IPS DF 6.9 (cell line): ENCODE measurements around the gene BCAS3.

Experiments
- DNase-seq: peaks from one replicate; pipeline ENCODE4 v3.0.0-alpha.2; 2013; ENCODE audit warnings: low read depth, low spot score
- H3K27ac ChIP-seq: one replicate; pipeline ENCODE4 v1.5.1; 2013; ENCODE audit warnings: low read length, control low read depth
- H3K27me3 ChIP-seq: 2 replicates; pipeline ENCODE4 v1.6.1; 2013; ENCODE audit warnings: mild to moderate bottlenecking, low read length; ENCODE audit not compliant: control insufficient read depth, insufficient read depth
- H3K36me3 ChIP-seq: 2 replicates; pipeline ENCODE4 v1.6.1; 2013; ENCODE audit warnings: low read length; ENCODE audit not compliant: control insufficient read depth, insufficient read depth
- H3K4me1 ChIP-seq: 2 replicates; pipeline ENCODE4 v1.6.1; 2013; ENCODE audit warnings: low read length; ENCODE audit not compliant: control insufficient read depth, insufficient read depth
- H3K4me3 ChIP-seq: 2 replicates; pipeline ENCODE4 v1.5.1; 2013; ENCODE audit warnings: mild to moderate bottlenecking, low read length
- H3K9me3 ChIP-seq: 2 replicates; pipeline ENCODE4 v1.6.1; 2013; ENCODE audit warnings: low read length, inconsistent platforms; ENCODE audit not compliant: control insufficient read depth, insufficient read depth
- WGBS: extraction: QIAGEN DNeasy Blood & Tissue Kit; methylation state at CpG from one replicate; pipeline ENCODE4 v1.1.7; 2013; ENCODE audit warnings: mixed read lengths, missing lambda C conversion rate; ENCODE audit not compliant: insufficient read length, insufficient coverage; 5-methylcytosine and 5-hydroxymethylcytosine counted together

BCAS3 gene

DNA sequence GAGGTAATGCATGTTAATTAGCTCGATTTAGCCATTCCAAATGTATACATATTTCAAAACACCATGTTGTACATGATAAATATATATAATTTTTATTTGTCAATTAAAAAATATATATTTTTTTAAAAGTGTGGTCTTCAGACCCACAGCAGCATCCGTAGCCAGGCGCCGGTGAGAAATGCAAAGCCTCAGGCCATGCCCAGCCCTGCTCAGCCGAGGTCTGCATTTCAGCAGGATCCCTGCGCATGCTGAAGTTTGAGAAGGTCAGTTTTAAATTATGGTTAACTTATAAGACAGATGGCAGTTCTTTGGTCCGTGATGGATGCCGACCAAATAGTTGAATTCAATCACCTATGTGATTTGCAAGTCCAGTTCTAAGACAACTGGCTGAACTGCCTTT lies 694.0 kb downstream of the BCAS3 start:
- Histone ChIP-seq H3K9me3 (no peaks in the 10 kb centered on the region), H3K27me3 (no peaks in the 10 kb centered on the region), H3K27ac (no peak overlapping the region), H3K4me3 (no peak overlapping the region), H3K36me3 (no peaks in the 10 kb centered on the region), H3K4me1 (no peaks in the 10 kb centered on the region; the same call in 1 of the 2 replicates)
- WGBS = no CpG with 5 or more reads among the region's 8 CpGs
- no peak for DNase-seq

DNA sequence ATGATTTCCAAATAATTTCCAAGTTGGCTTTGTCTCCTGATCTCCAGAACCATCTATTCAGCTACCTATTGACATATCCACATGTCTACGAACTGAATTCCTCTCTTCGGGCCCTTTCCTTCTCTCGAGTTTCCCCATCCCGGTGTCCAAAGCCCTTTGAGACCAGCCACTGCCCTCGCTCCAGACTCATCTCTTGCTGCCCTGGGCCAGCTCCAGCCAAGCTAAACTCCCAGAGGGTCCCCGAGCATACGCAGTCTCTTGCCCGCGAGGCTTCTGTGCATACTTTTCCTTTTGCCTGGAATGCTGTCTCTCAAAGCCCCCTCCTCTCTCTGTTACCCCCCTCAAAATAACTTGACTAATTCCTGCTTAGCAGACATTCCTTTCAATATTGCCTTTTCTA lies 694.8 kb downstream of the BCAS3 start:
- Histone ChIP-seq H3K36me3 (no peaks in the 10 kb centered on the region), H3K27me3 (no peaks in the 10 kb centered on the region), H3K9me3 (no peaks in the 10 kb centered on the region), H3K4me3 (no peak overlapping the region), H3K27ac (no peak overlapping the region), H3K4me1 (no peaks in the 10 kb centered on the region; the same call in 1 of the 2 replicates)
- WGBS = no CpG with 5 or more reads among the region's 9 CpGs
- no peak for DNase-seq

DNA sequence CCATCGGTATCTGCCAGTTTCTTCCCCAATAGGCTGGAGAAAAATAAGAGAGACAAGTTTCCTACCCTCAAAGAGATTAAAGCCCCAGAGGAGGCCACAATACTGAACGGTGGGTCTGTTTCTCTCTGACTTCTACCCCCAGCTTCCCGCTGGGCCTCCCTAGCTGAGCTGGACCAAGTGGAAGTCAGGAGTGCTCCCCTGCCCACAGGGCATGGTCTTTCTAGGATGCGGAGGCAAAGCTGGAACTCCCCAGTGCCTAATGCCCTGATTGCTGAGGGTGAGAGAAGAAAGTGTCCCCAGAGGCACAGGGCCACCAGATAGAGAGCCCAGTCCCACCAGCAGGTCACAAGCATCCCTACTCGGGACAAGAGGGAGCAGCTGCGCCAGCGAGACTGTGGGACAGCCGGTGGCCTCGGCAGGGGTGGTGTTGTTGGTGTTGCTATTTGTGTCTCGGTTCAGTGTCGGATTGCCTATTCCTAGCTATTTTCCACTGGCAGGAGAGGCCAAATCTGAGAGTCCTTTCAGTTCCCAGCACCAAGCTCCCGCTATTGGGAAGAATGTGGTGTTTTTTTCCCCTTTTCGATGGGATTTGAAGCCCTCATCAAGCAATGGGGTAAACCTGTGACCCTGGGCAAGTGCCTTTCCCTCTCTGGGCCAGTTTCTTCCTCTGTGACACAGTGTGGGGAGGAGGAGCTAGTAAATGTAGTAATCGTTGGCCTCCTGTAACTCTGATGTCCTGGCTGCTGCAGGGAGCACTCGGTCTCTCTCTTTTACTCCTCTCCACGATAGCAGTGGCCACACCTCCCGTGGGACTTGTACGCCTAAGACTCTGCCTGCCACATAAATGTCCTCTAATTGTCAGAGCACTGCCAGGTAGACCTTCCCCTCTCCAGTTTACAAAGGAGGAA lies 699.5 kb downstream of the BCAS3 start:
- WGBS = no CpG with 5 or more reads among the region's 18 CpGs
- Histone ChIP-seq H3K27ac (no peak overlapping the region), H3K27me3 (no peaks in the 10 kb centered on the region), H3K9me3 (no peaks in the 10 kb centered on the region), H3K36me3 (no peaks in the 10 kb centered on the region), H3K4me1 (no peaks in the 10 kb centered on the region), H3K4me3 (no peak overlapping the region)
- DNase-seq = no peak

DNA sequence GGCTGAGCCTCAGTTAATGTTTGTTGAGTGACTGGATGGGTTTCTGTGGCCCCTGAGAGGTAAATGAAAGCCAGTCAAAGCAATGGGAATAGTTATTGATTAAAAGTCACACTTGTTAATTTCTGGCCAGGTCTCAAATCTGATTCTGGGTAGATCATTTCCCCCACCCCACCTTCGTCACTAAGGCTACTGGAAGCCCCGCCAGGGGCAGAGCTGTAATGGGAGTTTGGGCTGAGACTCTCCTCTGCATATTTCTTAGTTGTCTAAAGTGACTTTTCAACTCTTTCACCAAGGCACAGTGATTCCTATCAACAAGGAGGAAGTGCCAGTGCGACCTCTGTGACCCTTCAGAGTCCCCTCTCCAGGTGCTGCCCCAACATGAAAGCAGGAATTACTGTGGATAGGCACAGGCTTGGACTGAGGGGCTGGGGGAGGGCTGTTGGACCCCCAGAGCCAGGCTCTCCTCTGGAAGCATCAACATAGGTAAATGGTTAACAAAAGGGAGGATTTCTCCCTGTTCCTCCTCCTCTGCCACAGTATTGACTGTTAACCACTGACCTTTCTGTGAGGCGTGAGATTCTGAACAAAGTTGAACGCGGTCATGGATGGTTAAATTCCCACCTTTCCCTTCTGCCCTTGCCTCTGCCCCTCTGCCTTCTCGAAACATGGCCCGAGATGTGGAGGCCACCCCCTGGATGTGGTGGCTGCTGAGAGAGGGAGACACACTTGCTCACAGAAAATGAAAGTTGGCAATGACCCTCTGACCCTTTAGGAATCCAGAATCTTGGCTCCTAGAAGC lies 701.2 kb downstream of the BCAS3 start:
- no peaks in the 10 kb centered on the region for H3K4me1 ChIP-seq
- no peak for DNase-seq
- WGBS = no CpG with 5 or more reads among the region's 8 CpGs
- H3K36me3 ChIP-seq = no peaks in the 10 kb centered on the region
- no peak overlapping the region for H3K4me3 ChIP-seq
- H3K9me3 ChIP-seq = no peaks in the 10 kb centered on the region
- no peak overlapping the region for H3K27ac ChIP-seq
- H3K27me3 ChIP-seq = no peaks in the 10 kb centered on the region

DNA sequence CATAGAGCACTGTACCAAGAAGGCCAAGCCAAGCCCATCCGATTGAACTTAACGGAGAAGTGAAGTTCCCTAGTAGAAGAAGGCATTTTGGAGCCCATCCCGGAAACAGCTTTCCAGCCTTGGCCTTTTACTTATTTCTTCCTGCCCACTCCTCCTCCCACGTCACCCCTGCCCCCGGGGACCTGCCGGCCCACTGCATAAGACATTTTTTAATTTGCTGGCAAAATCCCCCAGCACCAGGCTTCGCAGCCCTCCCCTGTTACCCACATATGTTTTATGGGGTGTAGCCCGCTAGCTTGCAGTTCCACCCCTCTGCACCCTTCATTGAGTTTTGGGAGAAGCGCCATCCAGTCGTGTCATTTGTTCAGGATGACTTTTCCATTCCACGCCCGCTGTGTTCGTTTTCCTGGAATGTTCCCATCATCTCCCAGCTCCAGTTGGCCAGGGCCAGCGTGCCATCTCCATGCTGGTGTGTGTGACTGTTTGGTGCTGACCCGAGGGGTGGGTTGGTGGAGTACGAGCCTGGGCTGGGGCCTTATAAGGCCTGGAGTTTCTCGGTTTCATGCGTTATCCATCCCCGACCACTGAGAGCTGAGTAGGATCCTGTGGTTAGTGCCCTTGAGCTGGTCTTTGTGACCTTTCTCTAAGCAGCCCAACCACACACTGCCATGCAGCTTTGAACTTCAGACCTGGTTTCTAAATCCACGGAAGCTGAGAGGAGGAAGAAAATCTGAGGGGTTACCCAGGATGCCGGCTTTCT lies 702.0 kb downstream of the BCAS3 start:
- Histone ChIP-seq H3K27me3 (no peaks in the 10 kb centered on the region), H3K4me3 (no peak overlapping the region), H3K4me1 (no peaks in the 10 kb centered on the region), H3K9me3 (no peaks in the 10 kb centered on the region), H3K36me3 (no peaks in the 10 kb centered on the region), H3K27ac (no peak overlapping the region)
- no CpG with 5 or more reads among the region's 21 CpGs for WGBS
- DNase-seq = no peak

DNA sequence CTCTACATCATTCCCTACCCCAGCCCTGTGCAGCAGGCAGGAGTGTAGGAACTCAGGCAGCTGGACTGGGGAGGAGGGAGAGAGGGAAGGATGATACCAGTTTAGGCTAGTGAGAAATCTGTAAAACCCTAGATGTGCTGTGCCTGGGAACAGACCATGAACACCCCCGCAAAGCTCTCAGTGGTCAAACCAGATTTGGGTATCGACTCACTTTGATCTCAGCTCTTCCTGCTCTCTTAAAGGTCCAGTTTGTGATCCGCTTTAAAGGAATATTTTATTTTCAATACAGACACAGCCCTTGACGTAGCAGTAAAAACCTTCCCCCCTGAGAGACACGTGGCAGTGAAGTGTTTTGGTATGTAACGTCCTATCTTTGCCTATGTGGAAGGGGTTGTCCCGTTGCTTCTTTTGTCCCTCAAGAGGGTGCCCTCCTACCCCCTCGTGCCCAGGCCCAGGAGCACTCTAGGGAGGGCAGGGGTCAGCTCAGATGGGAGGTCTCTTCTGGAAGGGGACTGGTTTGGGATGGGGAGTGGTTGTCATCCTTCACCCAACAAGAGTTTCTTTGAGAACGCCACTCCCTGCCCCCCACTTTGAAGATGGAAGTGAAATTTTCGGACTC lies 702.7 kb downstream of the BCAS3 start:
- no CpG with 5 or more reads among the region's 10 CpGs for WGBS
- Histone ChIP-seq H3K27me3 (no peaks in the 10 kb centered on the region), H3K4me1 (no peaks in the 10 kb centered on the region), H3K36me3 (no peaks in the 10 kb centered on the region), H3K27ac (no peak overlapping the region), H3K4me3 (no peak overlapping the region), H3K9me3 (no peaks in the 10 kb centered on the region)
- no peak for DNase-seq

DNA sequence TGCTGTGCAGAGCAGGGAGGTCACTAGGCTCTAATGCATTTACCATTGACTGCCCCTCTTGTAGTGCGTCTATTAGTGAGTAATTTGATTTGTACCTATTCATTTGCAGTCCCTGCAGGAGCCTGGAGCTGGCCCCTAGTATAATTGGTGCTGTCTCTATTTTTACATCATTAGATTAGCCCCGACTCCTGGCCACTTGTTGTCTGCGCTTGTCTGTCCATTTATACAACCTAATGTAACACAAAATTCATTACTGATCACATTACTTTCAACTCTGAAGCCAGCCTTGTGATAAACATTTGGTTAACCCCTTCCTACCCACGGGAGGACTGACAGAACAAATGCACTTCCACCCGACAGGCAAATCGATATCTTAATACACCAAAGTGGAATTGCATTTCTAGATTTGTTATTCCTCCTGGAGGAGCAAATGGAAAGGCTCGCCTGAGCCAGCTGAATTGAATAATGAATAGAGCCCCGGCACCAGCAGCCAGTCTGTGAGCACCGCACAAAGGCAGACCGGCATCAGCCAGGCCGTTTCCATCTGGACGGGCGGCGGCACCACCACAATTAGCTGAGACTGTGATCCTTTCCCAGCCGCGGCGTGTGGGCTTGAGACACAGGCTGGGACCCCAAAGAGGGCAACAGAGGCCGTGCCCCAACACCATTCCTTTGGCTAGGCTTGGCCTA lies 703.3 kb downstream of the BCAS3 start:
- Histone ChIP-seq H3K27ac (no peak overlapping the region), H3K4me3 (no peak overlapping the region), H3K27me3 (no peaks in the 10 kb centered on the region), H3K4me1 (no peaks in the 10 kb centered on the region), H3K36me3 (no peaks in the 10 kb centered on the region), H3K9me3 (no peaks in the 10 kb centered on the region)
- no peak for DNase-seq
- WGBS = no CpG with 5 or more reads among the region's 18 CpGs

DNA sequence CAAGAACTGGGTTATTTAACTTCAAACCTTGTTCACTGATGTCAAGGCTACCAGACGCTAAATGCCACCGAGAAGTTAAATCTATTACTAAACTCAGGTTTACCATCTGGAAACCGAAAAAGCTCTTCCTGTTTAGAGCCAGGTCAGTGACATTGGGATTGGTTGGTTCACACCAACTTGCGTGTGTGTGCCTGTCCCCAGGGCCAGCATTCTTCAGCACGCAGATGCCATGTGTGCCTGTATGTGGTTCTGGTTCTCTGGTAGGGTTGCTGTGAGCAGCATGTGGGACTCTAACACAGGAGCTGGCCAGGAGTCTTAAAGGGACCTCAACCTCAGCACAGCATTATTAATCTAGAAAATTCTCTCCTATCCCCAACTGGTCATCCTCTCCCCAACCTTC lies 703.9 kb downstream of the BCAS3 start:
- WGBS = no CpG with 5 or more reads among the region's 5 CpGs
- no peaks in the 10 kb centered on the region for H3K9me3 ChIP-seq
- no peak for DNase-seq
- no peak overlapping the region for H3K27ac ChIP-seq
- no peak overlapping the region for H3K4me3 ChIP-seq
- H3K4me1 ChIP-seq = no peaks in the 10 kb centered on the region
- no peaks in the 10 kb centered on the region for H3K27me3 ChIP-seq
- H3K36me3 ChIP-seq = no peaks in the 10 kb centered on the region

DNA sequence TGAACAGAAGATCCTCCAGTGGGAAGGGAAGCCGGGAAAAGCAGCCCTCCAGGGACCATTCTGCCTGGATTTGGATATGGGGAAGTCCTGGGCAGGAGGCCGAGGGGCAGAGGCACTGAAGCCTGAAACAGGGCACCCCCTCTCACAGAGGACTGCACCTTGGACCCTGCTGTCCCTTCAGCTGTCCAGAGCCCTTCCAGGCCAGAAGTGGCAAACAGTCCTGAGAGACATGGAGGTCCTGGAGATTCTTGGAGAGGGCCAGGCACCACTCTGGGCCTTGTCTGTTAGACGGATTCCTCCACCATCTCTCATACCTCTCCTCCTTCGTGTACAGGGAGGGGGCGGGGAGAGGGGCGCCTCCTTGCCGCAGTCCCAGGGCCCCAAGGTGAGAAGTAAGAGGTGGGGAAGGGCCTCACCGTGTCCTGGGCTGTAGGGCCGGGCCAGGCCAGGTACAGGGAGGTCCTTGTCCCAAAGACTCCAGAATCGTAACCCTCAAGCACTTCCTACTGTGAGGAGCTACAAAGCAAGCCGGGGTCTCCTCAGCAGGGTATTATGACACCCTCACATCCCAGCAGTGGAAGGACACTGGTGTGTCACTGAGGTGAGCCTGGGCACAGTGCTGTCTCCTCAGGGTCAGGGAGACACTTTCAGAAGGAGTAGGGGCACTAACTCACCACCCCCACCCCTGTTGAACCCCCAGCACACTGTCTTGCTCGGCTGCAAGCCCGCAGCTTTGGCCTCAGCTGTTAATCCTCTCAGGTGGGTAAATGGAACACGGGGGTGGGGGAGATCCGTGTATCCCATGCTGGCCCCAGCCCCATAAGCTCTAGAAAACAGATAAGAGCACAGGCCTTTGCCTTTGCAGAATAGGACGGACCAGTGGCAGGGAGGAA lies 705.4 kb downstream of the BCAS3 start:
- no peaks in the 10 kb centered on the region for H3K27me3 ChIP-seq
- no CpG with 5 or more reads among the region's 16 CpGs for WGBS
- no peaks in the 10 kb centered on the region for H3K9me3 ChIP-seq
- no peaks in the 10 kb centered on the region for H3K36me3 ChIP-seq
- no peaks in the 10 kb centered on the region for H3K4me1 ChIP-seq
- H3K4me3 ChIP-seq = no peak overlapping the region
- H3K27ac ChIP-seq = no peak overlapping the region
- DNase-seq = no peak
